GM18519 (cell line): ENCODE results near the gene DEPDC1B.
"Not testable (repeated sequence)": the region's sequence is repeated elsewhere in the genome, so short reads cannot be mapped to it uniquely, and the experiment has no call there.

Experiments
- ATAC-seq: cut with Tn5 transposase; IDR thresholded peaks from one replicate; pipeline ENCODE4 v1.9.1; 2021; ENCODE audit warnings: mild to moderate bottlenecking, moderate library complexity; ENCODE audit not compliant: unreplicated experiment, low FRiP score

Gene DEPDC1B

DNA sequence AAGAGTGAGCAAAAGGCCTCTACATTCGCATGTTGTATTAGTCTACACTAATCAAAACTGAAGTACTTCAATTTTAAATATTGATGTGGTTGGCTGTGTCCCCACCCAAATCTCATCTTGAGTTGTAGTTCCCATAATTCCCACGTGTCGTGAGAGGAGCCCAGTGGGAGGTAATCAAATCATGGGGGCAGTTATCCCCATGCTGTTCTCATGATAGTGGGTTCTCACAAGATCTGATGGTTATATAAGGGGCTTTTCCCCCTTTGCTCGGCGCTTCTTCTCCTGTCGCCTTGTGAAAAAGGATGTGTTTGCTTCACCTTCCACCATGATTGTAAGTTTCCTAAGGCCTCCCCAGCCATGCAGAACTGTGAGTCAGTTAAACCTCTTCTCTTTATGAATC is 112.7 kb downstream of the DEPDC1B start:
- not testable (repeated sequence) for ATAC-seq

DNA sequence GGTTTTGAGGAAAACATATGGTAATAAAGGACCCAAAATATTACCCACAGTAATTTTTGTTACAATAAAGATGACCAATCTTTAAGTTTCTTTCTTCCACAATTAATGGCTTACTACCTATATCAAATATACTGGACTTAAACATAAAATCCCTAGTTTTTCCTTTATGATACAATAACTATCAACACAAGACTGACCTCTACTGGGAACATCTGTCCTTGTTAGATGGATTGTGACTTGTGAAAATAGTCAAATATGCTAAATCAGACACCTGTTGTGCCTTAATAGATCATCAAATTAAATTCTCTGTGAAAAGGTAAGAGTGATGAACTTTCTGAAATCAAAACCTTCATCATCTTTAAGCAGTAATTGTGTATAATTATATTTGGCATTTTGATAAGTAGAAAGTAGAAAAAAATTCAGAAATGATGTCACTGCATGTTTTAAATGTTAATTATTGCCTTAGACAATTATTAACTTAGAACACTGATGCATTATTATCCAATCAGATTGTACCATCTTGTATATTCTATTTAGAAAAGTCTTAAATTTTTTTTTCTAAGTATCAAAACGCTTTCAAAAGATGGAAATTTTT is 113.6 kb downstream of the DEPDC1B start:
- no peak for ATAC-seq

DNA sequence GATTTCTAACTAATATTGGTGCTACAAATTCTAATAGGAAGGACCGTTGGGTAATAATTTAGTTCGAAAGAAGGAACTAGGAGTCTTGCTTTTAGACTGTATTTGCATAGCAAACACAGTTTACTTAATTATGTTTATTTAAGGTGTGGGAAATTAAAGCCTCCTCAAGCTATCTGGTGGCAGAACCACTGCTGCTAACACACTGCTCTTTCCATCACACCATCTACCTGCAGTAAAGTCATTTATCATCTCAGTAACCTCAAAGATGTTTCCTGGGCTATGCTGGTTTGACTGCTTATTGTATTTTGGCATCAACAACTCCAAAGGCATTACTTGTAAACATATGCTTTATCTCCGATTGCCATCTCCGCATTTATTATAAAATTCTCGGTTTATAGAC is 114.3 kb downstream of the DEPDC1B start:
- no peak for ATAC-seq

DNA sequence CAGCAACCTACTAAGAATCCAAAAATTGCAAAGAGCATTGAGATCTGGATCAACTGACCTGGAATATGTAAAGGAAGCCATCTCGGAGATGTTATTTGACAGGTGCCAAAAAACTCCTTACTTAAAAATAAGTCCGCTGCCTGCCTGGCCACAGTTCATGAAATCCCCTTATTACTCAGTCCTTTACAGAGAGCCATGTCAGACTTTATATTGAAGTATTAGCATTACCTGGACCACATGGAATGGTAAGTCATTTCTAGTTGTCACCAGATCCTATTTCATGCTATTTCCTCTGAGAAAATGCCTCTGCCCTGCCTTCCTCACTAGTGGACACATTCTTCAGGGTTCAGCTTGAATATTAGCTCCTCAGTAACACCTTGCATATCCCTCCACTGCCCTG is 115.7 kb downstream of the DEPDC1B start:
- ATAC-seq = no peak

DNA sequence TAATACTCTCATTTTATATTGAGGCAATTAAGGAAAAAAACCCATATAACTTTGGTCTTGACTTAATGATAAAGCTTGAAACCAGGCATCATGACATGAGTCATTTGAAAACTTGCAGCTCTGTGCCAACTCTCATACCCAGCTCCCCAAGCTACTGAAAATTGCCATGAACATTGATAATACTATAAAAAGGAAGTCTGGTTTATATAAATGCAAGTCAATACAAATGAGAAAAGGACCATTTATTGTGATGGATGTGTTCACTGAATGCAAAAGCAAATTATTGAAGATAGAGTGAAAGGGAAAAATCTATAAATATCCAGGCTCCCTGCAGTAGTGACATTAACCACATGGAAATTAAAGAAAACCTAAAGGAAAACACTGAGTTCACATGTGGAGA is 116.3 kb downstream of the DEPDC1B start:
- ATAC-seq = no peak

DNA sequence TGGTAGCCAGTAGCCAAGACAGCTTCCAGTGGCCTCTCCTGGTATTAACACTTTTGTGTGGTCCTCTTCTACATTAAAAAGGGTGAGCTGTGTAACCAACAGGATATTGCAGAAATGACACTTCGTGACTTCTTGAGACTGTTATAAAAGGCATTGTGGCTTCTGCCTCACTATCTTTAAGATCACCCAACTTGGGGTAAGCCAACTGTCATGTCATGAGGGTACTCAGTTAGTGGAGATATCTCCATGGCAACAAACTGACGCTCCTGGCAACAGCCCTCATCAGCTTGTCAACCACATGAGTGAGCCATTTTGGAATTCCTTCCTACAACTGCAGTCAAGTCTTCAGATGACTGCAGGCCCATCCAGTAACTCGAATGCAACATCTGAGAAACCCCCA is 121.7 kb downstream of the DEPDC1B start:
- ATAC-seq = no peak

DNA sequence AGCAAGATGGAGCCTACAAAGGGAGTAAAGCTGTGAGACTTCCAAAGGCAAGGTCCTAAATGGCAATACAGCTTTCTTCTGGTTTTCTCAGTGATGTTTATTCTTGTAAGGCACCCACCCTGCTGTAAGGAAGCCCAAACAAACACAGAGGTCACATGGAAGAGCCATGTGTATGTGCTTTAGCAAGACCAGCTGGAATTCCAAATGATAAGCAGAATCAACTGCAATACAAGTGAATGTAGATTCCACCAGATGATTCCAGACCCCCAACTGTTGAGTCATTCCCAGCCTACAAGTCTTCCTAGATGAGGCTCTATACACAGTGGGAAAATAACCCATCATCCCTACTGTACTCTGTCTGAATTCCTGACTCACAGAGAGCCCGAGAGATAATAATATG is 122.8 kb downstream of the DEPDC1B start:
- ATAC-seq = no peak

DNA sequence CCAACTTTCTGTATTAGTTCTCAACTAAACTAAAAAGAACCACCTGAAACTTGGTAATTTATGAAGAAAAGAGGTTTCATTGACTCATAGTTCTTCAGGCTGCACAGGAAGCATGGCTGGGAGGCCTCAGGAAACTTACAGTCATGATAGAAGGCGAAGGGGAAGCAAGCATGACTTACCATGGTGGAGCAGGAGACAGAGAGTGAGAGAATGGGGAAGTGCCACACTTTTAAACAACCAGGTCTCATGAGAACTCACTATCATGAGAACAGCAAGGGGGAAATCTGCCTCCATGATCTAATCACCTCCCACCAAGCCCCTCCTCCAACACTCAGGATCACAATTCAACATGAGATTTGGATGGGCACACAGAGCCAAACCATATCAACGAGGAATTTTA is 123.5 kb downstream of the DEPDC1B start:
- ATAC-seq = no peak

DNA sequence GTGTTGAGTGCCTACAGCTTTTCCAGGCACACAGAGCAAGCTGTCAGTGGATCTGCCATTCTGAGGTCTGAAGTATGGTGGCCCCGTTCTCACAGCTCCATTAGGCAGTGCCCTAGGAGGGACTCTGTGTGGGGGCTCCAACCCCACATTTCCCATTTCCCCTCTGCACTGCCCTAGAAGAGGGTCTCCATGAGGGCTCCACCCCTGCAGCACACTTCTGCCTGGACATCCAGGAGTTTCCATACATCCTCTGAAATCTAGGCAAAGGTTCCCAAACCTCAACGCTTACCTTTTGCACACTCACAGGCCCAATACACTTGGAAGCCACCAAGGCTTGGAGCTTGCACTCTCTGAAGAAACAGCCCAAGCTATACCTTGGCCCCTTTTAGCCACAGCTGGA is 131.3 kb downstream of the DEPDC1B start:
- no peak for ATAC-seq

DNA sequence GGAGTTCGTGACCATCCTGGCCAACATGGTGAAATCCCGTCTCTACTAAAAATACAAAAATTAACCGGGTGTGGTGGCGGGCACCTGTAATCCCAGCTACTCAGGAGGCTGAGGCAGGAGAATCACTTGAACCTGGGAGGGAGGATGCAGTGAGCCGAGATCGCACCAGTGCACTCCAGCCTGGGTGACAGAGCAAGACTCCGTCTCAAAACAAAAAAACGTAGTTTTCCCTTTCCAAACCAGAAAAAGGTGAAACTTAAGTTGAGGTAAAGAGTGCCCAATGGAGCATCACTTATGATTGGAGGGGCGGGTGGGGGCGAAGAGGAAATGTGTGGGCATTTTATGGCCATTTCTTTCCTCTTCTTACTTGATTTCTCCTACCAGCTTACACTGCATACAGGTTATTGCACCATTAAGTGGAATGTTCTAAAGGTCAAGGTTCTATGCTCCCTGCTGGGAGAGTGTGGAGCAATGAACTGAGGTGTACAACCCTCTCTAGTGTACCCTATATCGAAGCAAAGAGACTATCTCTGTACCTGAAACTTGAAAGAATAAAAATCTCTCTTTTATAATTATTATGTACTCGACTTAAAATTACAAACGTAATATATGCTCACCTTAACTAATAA is 136.2 kb downstream of the DEPDC1B start:
- no peak for ATAC-seq

DNA sequence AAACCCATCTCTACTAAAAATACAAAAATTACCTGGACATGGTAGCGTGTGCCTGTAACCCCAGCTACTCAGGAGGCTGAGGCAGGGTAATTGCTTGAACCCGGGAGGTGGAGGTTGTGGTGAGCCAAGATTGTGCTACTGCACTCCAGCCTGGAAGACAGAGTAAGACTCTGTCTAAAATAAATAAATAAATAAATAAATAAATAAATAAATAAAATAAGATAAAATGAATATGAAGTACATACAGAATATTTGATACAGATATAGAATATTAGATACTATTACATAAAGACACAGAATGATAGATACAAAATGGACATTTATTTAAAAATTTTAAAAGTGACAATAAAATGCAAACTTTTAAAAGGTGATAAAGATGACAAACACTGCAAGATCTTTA is 146.7 kb downstream of the DEPDC1B start:
- not testable (repeated sequence) for ATAC-seq

DNA sequence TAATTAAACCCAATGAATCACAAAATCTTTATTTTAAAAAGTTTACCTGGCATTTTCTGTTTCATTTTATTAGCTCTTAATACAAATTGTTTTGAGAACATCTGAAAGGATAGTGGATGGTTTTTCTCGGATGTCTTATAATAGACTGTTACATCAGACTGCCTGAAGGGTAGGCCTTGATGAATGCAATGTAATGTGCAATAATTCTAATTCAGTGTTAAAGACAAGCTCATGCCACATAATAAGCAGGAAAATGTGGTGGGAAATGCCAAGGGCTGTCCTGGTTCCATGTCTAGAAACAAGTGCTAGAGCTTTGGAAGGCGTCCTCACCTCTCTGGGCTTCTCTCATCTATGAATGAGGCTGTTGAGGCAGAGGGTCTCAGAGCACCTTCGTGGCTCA is 148.1 kb downstream of the DEPDC1B start:
- no peak for ATAC-seq

DNA sequence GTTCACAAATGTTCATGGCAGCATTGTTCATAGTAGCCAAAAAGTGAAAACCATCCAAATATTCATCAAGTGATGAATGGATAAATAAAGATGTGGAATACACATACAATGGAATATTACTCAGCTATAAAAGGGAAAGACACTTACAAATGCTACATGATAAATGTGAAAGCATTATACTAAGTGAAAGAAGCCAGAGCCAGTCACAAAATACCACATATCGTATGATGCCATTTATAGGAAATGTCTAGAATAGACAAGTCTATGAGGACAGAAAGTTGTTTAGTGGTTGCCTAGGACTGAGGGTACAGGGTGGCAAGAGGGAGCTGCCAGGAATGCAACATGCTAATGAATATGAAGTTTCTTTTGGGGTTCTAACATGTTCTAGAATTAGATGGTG is 148.7 kb downstream of the DEPDC1B start:
- ATAC-seq = no peak

DNA sequence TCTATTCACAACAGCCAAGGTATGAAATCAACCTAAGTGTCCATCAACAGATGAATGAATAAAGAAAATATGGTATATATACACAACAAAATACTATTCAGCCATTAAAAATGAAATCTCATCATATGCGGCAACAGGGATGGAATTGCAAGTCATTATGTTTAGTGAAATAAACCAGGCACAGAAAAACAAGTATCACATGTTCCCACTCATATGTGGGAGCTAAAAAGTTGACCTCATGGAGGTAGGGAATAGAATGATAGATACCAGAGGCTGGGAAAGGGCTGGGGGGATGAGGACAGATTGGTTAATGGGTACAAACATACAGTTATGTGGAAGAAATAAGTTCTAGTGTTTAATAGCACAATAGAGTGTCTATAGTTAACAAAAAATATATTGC is 149.7 kb downstream of the DEPDC1B start:
- ATAC-seq = no peak

DNA sequence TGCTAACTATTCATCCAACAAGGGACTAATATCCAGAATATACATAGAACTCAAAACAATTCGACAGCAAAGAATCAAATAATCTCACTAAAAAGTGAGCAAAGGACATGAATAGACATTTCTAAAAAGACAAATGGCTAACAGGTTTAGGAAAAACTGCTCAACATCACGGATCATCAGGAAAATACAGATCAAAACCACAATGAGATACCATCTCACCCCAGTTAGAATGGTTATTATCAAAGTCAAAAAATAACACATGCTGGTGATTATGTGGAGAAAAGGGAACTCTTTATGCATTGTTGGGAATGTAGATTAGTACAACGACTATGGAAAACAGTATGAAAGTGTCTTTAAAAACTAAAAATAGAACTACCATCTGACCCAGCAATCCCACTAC is 150.1 kb downstream of the DEPDC1B start:
- ATAC-seq = no peak
